HG03039 (cell line): ENCODE measurements around the gene MAMDC2.
A peak's percentile ranks its signal among the peaks of the same experiment; 100 is the strongest.

Source experiments
- ATAC-seq: cut with Tn5 transposase; IDR thresholded peaks from one replicate; pipeline ENCODE4 v1.9.1; 2021; ENCODE audit warnings: mild to moderate bottlenecking, moderate library complexity; ENCODE audit not compliant: unreplicated experiment

The MAMDC2 gene

GRCh38 chr9:70105147-70105546, 61.5 kb downstream of the MAMDC2 start:
- no peak for ATAC-seq

- no peak for ATAC-seq
Measured at GRCh38 chr9:70106571-70106970, 62.9 kb downstream of the MAMDC2 start.

- ATAC-seq: no peak
Measured at GRCh38 chr9:70107558-70107957, 63.9 kb downstream of the MAMDC2 start.

DNA sequence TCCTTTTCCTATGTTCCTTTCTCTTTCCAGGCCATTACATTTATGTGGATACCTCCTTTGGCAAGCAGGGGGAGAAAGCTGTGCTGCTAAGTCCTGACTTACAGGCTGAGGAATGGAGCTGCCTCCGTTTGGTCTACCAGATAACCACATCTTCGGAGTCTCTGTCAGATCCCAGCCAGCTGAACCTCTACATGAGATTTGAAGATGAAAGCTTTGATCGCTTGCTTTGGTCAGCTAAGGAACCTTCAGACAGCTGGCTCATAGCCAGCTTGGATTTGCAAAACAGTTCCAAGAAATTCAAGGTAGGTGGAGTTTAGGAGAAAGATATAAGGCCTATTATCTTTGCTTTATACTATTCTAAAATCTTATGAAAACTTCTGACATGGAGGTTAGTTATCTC, 64.5 kb downstream of the MAMDC2 start:
- no peak for ATAC-seq

DNA sequence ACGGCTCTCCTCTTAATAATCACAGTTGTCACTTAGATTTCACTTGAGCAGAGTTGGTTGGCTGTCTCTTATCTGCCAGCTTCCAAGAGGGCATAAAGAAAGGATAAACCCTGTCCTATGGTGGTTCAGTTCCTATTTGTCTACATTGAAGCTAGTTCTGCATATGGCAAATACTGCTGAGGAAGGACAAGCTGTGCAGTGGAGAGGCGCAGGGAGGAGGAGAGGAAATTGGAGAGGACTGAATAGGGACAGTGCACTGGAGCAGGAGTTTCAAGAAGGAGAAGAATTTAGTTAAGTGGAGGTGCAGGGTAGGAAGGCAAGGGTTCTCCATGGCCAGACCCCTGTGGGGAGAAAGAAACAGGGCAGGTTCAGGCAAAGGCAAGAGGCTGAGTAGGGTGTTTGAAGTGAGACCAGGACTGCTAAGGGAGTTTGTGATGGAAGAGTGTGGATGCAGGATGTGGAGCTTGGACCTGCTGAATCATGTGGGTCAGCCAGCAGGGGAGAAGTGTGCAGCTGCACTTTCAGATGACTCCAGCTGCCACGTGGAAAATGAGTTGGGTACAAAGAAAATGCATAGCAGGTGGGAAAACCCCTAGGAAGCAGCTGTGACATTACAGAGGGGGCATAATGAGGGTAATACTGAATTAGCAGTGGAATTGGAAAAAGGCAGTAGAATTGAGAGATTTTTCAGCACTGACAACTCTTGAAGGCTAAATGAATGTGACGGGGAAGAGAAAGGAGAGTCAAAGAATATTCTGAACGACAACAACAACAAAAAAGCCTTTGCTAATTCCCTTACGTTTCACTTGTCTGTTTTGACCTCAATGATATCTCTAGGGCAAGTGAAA, 66.8 kb downstream of the MAMDC2 start:
- no peak for ATAC-seq

- peak; percentile 70 for ATAC-seq
Measured at GRCh38 chr9:70111042-70111602, 67.5 kb downstream of the MAMDC2 start.

DNA sequence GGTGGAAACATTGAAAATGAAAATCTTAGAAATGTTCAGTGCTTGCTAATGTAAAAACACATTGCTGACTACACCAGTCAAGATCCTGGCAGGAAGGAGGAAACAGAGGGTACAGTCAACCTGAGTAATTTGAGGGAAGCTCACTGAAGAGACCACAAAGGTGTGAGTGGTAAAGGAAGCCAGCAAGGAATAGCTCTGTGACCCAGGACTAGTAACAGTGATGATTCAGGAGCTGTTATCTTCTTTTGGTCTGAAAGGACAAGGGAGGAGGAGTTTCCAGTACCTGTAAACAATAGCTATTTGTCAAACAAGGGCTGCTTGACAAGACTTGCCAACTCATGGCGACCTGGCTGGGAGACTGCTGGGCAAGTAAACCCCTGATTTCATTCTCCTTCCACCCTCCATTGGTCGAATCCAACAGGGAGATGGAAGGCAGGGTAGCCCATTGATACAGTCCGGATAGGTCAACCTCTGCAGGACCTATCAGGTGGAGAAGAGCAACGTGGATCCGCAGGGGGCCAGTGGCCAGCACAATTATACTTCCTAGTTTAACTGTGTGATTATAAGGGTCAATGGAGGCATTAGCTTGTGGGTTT, 68.1 kb downstream of the MAMDC2 start:
- no peak for ATAC-seq

DNA sequence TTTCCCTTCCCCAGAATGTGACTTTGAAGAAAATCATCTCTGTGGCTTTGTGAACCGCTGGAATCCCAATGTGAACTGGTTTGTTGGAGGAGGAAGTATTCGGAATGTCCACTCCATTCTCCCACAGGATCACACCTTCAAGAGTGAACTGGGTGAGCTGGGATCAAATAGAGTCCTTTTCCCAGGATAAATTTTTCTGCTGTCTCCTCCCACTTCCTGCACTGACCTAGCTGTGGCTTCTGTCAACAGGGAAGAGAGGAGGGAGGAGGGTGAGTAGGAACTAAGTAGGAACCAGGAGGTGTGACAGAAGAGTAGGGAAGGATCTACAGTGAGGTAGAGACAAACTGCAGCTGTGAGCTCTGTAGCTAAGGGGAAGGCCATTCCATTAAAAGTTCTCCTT, 69.3 kb downstream of the MAMDC2 start:
- no peak for ATAC-seq

DNA sequence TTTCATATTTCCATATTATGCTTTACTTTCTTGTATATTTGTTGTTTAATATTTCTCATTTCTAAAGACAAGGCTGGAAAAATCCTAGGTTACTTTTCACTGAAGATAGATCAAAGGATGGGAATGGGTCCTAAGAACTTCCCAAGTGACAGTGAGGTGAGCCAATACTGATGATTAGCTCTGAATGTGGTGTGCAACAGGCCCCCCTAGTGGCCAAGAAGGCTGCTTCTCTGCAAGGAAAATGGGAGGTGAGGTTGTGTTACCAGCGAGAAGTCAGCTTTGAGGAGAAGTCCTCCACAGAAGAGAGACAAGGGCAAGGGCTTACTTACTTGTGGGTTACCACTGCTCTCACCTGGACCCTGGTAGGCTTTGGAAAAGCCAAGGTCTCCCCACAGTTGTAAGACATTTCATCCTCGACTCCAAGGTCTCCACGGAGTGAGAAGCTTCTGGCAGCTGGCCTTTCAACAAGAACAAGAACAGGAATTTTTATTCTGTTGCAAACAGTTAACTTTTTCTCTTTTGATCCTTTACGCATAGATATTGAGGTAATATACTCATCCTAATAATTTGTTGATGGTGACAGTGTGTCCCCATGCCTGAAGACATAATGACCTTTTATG, 69.9 kb downstream of the MAMDC2 start:
- no peak for ATAC-seq

GRCh38 chr9:70114898-70115297, 71.2 kb downstream of the MAMDC2 start:
- ATAC-seq: no peak

GRCh38 chr9:70117835-70118319, 74.2 kb downstream of the MAMDC2 start:
- ATAC-seq: no peak

- no peak for ATAC-seq
Measured at GRCh38 chr9:70119786-70120185, 76.1 kb downstream of the MAMDC2 start.

GRCh38 chr9:70120834-70121510, 77.3 kb downstream of the MAMDC2 start:
- ATAC-seq: no peak

DNA sequence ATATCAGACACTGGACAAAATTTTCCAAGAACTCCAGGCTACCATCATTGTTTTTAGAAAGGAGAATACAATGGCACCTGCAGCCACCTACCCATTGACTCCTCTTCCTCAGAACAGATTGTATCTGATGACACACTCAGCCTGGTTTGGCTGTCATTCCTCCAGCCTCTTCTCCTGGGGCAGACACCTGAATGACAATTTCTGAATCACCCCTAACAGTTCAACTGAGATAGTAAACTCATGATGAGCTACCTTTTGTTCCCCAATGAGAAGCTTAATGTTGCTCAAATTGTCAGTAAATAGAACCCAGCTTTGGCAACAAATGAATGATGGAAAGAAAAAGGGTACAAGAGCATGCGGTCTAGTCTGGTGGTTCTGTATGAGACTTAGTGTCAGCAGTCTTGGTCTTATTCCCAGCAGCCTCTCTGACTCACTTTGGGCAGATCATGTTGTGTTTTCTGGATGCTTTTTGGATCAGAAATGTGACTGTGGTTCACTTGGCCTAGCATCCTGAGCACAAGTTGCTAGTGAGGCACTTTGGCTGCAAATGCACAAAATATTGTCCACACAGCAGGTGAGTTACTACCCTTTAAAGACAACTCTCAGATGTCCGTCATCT, 78.3 kb downstream of the MAMDC2 start:
- no peak for ATAC-seq

DNA sequence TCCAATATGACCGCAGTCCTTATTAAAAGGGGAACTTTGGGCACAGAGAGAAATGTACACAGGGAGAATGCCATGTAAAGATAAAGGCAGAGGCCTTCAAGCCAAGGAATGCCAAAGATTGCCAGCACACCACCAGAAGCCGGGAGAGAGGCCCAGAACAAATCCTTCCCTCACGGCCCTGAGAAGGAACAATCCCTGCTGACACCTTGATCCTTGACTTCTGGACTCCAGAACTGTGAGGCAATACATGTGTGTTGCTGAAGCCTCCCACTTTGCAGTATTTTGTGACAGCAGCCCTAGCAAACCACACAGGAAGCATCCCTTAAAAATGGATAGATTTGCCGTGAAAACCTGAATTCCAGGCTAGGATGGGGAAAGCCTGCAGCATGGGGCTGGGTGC, 80.0 kb downstream of the MAMDC2 start:
- no peak for ATAC-seq

DNA sequence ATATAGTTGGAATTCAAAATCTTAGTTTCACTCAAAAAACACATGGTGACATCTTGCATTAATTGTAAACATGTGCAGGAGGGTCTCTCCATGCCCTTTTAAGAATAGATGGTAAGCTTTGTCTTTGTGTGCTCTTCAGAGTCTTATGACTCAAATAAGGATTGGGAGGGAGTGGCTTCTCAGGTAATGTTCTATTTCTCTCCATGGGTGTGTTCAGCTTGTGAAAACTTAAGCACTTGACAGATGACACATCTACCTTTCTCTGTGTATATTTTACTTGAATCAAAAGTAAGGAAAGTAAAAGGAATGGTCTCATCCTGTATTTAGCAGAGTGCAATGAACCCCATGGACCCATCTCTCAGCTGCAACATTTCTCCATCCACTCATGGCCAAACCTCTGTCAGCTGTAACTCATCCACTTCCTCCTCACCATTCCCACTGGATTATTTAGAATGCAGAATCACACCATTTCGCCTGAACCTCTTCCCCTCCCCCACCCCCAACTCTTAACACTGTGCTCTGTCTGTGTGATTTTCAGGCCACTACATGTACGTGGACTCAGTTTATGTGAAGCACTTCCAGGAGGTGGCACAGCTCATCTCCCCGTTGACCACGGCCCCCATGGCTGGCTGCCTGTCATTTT, 82.1 kb downstream of the MAMDC2 start:
- no peak for ATAC-seq

GRCh38 chr9:70127036-70127435, 83.4 kb downstream of the MAMDC2 start:
- no peak for ATAC-seq

GRCh38 chr9:70127540-70128416, 84.1 kb downstream of the MAMDC2 start:
- no peak for ATAC-seq

GRCh38 chr9:70130266-70130665, 86.6 kb downstream of the MAMDC2 start:
- no peak for ATAC-seq
